HEK293 (cell line): ENCODE results near the gene FBXO28.

Experiments
- BCL11B ChIP-seq: fragments of 450-650 bp; formaldehyde crosslinking; IDR thresholded peaks from 2 replicates; pipeline ENCODE4 v1.5.1; 2016; ENCODE audit warnings: low read depth, missing biosample characterization, missing genetic modification characterization
- HOXC10 ChIP-seq: sonication (generic); formaldehyde crosslinking; IDR thresholded peaks from 2 replicates; pipeline ENCODE4 v1.8.1; 2023; ENCODE audit warnings: mild to moderate bottlenecking, missing genetic modification reagents
- KLF10 ChIP-seq: fragments of 450-650 bp; IDR thresholded peaks from 2 replicates; pipeline ENCODE4 v1.5.1; 2018; ENCODE audit warnings: missing biosample characterization, mild to moderate bottlenecking, missing genetic modification characterization
- KLF9 ChIP-seq: fragments of 450-650 bp; formaldehyde crosslinking; IDR thresholded peaks from 2 replicates; pipeline ENCODE4 v1.5.1; 2016; ENCODE audit warnings: missing biosample characterization, missing genetic modification characterization, low read depth
- MYNN ChIP-seq: fragments of 450-650 bp; formaldehyde crosslinking; IDR thresholded peaks from 2 replicates; pipeline ENCODE4 v1.5.1; 2016; ENCODE audit warnings: missing biosample characterization, missing genetic modification characterization, borderline replicate concordance
- RBAK ChIP-seq: fragments of 450-650 bp; formaldehyde crosslinking; IDR thresholded peaks from 2 replicates; pipeline ENCODE4 v1.5.1; 2016; ENCODE audit warnings: missing biosample characterization, missing genetic modification characterization
- ZBTB17 ChIP-seq: fragments of 450-650 bp; formaldehyde crosslinking; IDR thresholded peaks from 2 replicates; pipeline ENCODE4 v1.5.1; 2016; ENCODE audit warnings: missing biosample characterization, missing genetic modification characterization
- ZBTB21 ChIP-seq: fragments of 450-650 bp; formaldehyde crosslinking; IDR thresholded peaks from 2 replicates; pipeline ENCODE4 v1.5.1; 2017; ENCODE audit warnings: missing biosample characterization, missing genetic modification characterization
- ZBTB48 ChIP-seq: fragments of 450-650 bp; formaldehyde crosslinking; IDR thresholded peaks from 2 replicates; pipeline ENCODE4 v1.5.1; 2016; ENCODE audit warnings: missing biosample characterization, missing genetic modification characterization
- ZEB2 ChIP-seq: fragments of 450-650 bp; formaldehyde crosslinking; IDR thresholded peaks from 2 replicates; pipeline ENCODE4 v1.5.1; 2016; ENCODE audit warnings: missing biosample characterization, missing genetic modification characterization
- ZFHX2 ChIP-seq: fragments of 450-650 bp; formaldehyde crosslinking; conservative IDR thresholded peaks from 2 replicates; pipeline ENCODE4 v1.5.1; 2016; ENCODE audit warnings: missing biosample characterization, missing genetic modification characterization
- ZFP69B ChIP-seq: fragments of 450-650 bp; formaldehyde crosslinking; IDR thresholded peaks from 2 replicates; pipeline ENCODE4 v1.5.1; 2016; ENCODE audit warnings: missing biosample characterization, missing genetic modification characterization
- ZNF10 ChIP-seq: fragments of 450-650 bp; formaldehyde crosslinking; IDR thresholded peaks from 2 replicates; pipeline ENCODE4 v1.5.1; 2017; ENCODE audit warnings: missing biosample characterization, missing genetic modification characterization
- ZNF138 ChIP-seq: fragments of 450-650 bp; formaldehyde crosslinking; IDR thresholded peaks from 2 replicates; pipeline ENCODE4 v1.5.1; 2016; ENCODE audit warnings: missing biosample characterization, missing genetic modification characterization, borderline replicate concordance
- ZNF157 ChIP-seq: fragments of 450-650 bp; formaldehyde crosslinking; IDR thresholded peaks from 2 replicates; pipeline ENCODE4 v1.5.1; 2016; ENCODE audit warnings: missing biosample characterization, missing genetic modification characterization
- ZNF18 ChIP-seq: fragments of 450-650 bp; formaldehyde crosslinking; IDR thresholded peaks from 2 replicates; pipeline ENCODE4 v1.5.1; 2016; ENCODE audit warnings: missing biosample characterization, missing genetic modification characterization
- ZNF2 ChIP-seq: fragments of 450-650 bp; formaldehyde crosslinking; IDR thresholded peaks from 2 replicates; pipeline ENCODE4 v1.5.1; 2016; ENCODE audit warnings: missing biosample characterization, missing genetic modification characterization
- ZNF202 ChIP-seq: fragments of 450-650 bp; formaldehyde crosslinking; IDR thresholded peaks from 2 replicates; pipeline ENCODE4 v1.5.1; 2016; ENCODE audit warnings: missing biosample characterization, missing genetic modification characterization, borderline replicate concordance
- ZNF274 ChIP-seq, 2 experiments: fragments of 200-500 bp in 1 of 2; fragments of 450-650 bp in 1 of 2; sonication (Bioruptor generic) in 1 of 2; formaldehyde crosslinking in 1 of 2; IDR thresholded peaks; 2 replicates each; pipeline versions ENCODE4 v1.5.1 to v1.6.1; 2014 to 2016; ENCODE audit warnings: borderline replicate concordance in 1 of 2, inconsistent platforms in 1 of 2, low read length in 1 of 2, missing biosample characterization in 1 of 2, missing genetic modification characterization in 1 of 2
- ZNF394 ChIP-seq: fragments of 450-650 bp; formaldehyde crosslinking; IDR thresholded peaks from 2 replicates; pipeline ENCODE4 v1.5.1; 2016; ENCODE audit warnings: missing biosample characterization, missing genetic modification characterization, mild to moderate bottlenecking, moderate library complexity, borderline replicate concordance
- ZNF426 ChIP-seq: fragments of 450-650 bp; formaldehyde crosslinking; IDR thresholded peaks from 2 replicates; pipeline ENCODE4 v1.5.1; 2017; ENCODE audit warnings: missing biosample characterization, missing genetic modification characterization, mild to moderate bottlenecking, inconsistent platforms, moderate library complexity
- ZNF600 ChIP-seq: fragments of 450-650 bp; formaldehyde crosslinking; IDR thresholded peaks from 2 replicates; pipeline ENCODE4 v1.5.1; 2016; ENCODE audit warnings: missing biosample characterization, missing genetic modification characterization
- ZNF626 ChIP-seq: fragments of 450-650 bp; sonication (Bioruptor Pico); formaldehyde crosslinking; IDR thresholded peaks from 2 replicates; pipeline ENCODE4 v1.5.1; 2018; ENCODE audit warnings: missing biosample characterization, missing genetic modification characterization, inconsistent platforms
- ZNF658 ChIP-seq: fragments of 450-650 bp; formaldehyde crosslinking; IDR thresholded peaks from 2 replicates; pipeline ENCODE4; 2016; ENCODE audit warnings: missing biosample characterization, missing genetic modification characterization
- ZNF660 ChIP-seq: fragments of 450-650 bp; IDR thresholded peaks from 2 replicates; pipeline ENCODE4 v1.5.1; 2018; ENCODE audit warnings: missing biosample characterization, mild to moderate bottlenecking, missing genetic modification characterization
- ZNF704 ChIP-seq: fragments of 450-650 bp; formaldehyde crosslinking; IDR thresholded peaks from 2 replicates; pipeline ENCODE4 v1.5.1; 2016; ENCODE audit warnings: missing biosample characterization, missing genetic modification characterization
- ZNF791 ChIP-seq: fragments of 450-650 bp; formaldehyde crosslinking; IDR thresholded peaks from 2 replicates; pipeline ENCODE4 v1.5.1; 2016; ENCODE audit warnings: missing biosample characterization, missing genetic modification characterization
- ZNF837 ChIP-seq: fragments of 450-650 bp; formaldehyde crosslinking; IDR thresholded peaks from 2 replicates; pipeline ENCODE4 v1.5.1; 2016; ENCODE audit warnings: missing biosample characterization, missing genetic modification characterization
- ZXDB ChIP-seq: fragments of 450-650 bp; formaldehyde crosslinking; IDR thresholded peaks from 2 replicates; pipeline ENCODE4 v1.5.1; 2016; ENCODE audit warnings: missing biosample characterization, missing genetic modification characterization
- TF ChIP-seq, protein P1 (sequence below): fragments of 450-650 bp; IDR thresholded peaks from 2 replicates; pipeline ENCODE4 v1.5.1; 2018; ENCODE audit warnings: missing biosample characterization, missing genetic modification characterization
- TF ChIP-seq, protein P2 (sequence below): fragments of 450-650 bp; formaldehyde crosslinking; IDR thresholded peaks from 2 replicates; pipeline ENCODE4 v1.5.1; 2016; ENCODE audit warnings: missing biosample characterization, missing genetic modification characterization, low read depth
- TF ChIP-seq, protein P3 (sequence below): fragments of 450-650 bp; formaldehyde crosslinking; IDR thresholded peaks from 2 replicates; pipeline ENCODE4 v1.5.1; 2017; ENCODE audit warnings: missing biosample characterization, missing genetic modification characterization

FBXO28 gene

DNA sequence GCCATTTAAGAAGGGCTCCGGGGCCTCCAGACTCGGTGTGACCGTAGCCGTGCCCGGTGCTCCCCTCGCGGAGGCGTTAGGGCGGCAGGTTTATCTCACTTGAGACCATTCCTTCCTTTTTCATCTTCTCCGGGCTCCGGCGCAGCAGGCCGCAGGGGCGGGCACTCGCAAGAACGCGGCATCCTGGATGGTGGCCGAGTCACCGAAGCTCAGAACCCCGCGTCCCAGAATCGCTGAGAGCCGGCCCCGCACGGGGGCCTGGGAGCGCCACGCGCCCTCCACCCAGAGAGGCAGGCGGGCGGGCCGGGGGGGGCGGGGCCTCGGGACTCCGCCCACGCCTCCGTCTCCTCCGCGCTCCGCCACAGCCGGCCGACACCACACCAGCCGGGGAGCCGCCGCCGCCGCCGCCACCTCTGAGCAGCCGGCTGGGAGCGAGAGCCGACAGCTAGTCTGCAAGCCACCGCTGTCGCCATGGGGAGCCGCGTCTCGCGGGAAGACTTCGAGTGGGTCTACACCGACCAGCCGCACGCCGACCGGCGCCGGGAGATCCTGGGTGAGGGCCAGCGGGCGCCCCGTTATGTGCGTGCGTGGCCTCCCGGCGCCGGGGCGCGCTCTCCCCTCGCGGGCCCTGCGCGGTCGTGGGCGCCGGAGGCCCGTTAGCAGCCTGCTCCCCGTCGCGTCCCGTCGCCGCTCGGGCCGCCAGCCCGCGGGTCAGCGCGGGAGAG, 69.1 kb downstream of the FBXO28 start, which contains the start of gene DEGS1 (continued):
- no peak for TF ChIP-seq ZNF658
- peak; percentile 86 for TF ChIP-seq ZNF600 (tag by site-specific recombination)
- no peak for TF ChIP-seq ZNF274 (IDR thresholded peaks at IDR 0.05; ENCODE audit: low read length)
- no peak for TF ChIP-seq ZNF274 (tag by site-specific recombination; IDR thresholded peaks at IDR 0.05; ENCODE audit: borderline replicate concordance)
- peak; percentile 98; the same call in 1 of the 2 replicates for TF ChIP-seq ZEB2
- peak; percentile 6; the same call in 1 of the 2 replicates for TF ChIP-seq ZBTB21 (tag by site-specific recombination)
- TF ChIP-seq ZFHX2 (tag by site-specific recombination): peak; percentile 77
- no peak for TF ChIP-seq RBAK
- TF ChIP-seq ZNF626 (tag by site-specific recombination): no peak; the same call in 1 of the 2 replicates
- TF ChIP-seq KLF10 (tag by site-specific recombination): peak; percentile 46
- no peak; the same call in 1 of the 2 replicates for TF ChIP-seq ZNF18
- TF ChIP-seq ZBTB17: peak; percentile 97
- TF ChIP-seq ZNF10: no peak
- 0 out of 2 replicates have a peak, but pooled peaks have one; percentile 79 for TF ChIP-seq HOXC10
- TF ChIP-seq, protein P1, sequence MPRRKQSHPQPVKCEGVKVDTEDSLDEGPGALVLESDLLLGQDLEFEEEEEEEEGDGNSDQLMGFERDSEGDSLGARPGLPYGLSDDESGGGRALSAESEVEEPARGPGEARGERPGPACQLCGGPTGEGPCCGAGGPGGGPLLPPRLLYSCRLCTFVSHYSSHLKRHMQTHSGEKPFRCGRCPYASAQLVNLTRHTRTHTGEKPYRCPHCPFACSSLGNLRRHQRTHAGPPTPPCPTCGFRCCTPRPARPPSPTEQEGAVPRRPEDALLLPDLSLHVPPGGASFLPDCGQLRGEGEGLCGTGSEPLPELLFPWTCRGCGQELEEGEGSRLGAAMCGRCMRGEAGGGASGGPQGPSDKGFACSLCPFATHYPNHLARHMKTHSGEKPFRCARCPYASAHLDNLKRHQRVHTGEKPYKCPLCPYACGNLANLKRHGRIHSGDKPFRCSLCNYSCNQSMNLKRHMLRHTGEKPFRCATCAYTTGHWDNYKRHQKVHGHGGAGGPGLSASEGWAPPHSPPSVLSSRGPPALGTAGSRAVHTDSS: no peak; the same call in none of the 2 replicates
- TF ChIP-seq ZFP69B (tag by site-specific recombination): no peak; the same call in 1 of the 2 replicates
- no peak for TF ChIP-seq ZNF426 (tag by site-specific recombination)
- TF ChIP-seq, protein P2, sequence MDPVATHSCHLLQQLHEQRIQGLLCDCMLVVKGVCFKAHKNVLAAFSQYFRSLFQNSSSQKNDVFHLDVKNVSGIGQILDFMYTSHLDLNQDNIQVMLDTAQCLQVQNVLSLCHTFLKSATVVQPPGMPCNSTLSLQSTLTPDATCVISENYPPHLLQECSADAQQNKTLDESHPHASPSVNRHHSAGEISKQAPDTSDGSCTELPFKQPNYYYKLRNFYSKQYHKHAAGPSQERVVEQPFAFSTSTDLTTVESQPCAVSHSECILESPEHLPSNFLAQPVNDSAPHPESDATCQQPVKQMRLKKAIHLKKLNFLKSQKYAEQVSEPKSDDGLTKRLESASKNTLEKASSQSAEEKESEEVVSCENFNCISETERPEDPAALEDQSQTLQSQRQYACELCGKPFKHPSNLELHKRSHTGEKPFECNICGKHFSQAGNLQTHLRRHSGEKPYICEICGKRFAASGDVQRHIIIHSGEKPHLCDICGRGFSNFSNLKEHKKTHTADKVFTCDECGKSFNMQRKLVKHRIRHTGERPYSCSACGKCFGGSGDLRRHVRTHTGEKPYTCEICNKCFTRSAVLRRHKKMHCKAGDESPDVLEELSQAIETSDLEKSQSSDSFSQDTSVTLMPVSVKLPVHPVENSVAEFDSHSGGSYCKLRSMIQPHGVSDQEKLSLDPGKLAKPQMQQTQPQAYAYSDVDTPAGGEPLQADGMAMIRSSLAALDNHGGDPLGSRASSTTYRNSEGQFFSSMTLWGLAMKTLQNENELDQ (tag by site-specific recombination): no peak
- no peak for TF ChIP-seq ZNF157
- peak; percentile 91 for TF ChIP-seq ZXDB (tag by site-specific recombination)
- TF ChIP-seq ZNF2 (tag by site-specific recombination): 0 out of 2 replicates have a peak, but pooled peaks have one; percentile 58
- TF ChIP-seq ZNF791 (tag by site-specific recombination): no peak
- TF ChIP-seq ZNF394 (tag by site-specific recombination): peak; percentile 61; the same call in 1 of the 2 replicates
- no peak for TF ChIP-seq MYNN (tag by site-specific recombination)
- no peak for TF ChIP-seq ZNF837
- TF ChIP-seq ZBTB48 (tag by site-specific recombination): no peak
- TF ChIP-seq, protein P3, sequence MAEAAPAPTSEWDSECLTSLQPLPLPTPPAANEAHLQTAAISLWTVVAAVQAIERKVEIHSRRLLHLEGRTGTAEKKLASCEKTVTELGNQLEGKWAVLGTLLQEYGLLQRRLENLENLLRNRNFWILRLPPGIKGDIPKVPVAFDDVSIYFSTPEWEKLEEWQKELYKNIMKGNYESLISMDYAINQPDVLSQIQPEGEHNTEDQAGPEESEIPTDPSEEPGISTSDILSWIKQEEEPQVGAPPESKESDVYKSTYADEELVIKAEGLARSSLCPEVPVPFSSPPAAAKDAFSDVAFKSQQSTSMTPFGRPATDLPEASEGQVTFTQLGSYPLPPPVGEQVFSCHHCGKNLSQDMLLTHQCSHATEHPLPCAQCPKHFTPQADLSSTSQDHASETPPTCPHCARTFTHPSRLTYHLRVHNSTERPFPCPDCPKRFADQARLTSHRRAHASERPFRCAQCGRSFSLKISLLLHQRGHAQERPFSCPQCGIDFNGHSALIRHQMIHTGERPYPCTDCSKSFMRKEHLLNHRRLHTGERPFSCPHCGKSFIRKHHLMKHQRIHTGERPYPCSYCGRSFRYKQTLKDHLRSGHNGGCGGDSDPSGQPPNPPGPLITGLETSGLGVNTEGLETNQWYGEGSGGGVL (tag by site-specific recombination): peak; percentile 79
- no peak for TF ChIP-seq ZNF704 (tag by site-specific recombination)
- TF ChIP-seq BCL11B: no peak
- TF ChIP-seq ZNF202 (tag by site-specific recombination): no peak
- no peak for TF ChIP-seq ZNF138
- no peak; the same call in none of the 2 replicates for TF ChIP-seq KLF9
- peak; percentile 84; the same call in 1 of the 2 replicates for TF ChIP-seq ZNF660 (tag by site-specific recombination)
